ENCODE data around the gene TOB2.
"Not testable (repeated sequence)": the region's sequence is repeated elsewhere in the genome, so short reads cannot be mapped to it uniquely, and the experiment has no call there.

TOB2 gene

GRCh38 chr22:41411021-41411851 is 35.4 kb downstream of the TOB2 start:
- DNase-seq (ENCODE audit: insufficient read length) (no peak), FAIRE-seq (no peak)
- no peak for TF ChIP-seq POLR2A (IDR thresholded peaks at IDR 0.05; ENCODE audit: low read depth, low read length)
- TF ChIP-seq TAF1 (IDR thresholded peaks at IDR 0.05; ENCODE audit: borderline replicate concordance, low read depth, low read length): no peak
- no peak for TF ChIP-seq POLR2AphosphoS5 (IDR thresholded peaks at IDR 0.05; ENCODE audit: low read depth, low read length)

DNA sequence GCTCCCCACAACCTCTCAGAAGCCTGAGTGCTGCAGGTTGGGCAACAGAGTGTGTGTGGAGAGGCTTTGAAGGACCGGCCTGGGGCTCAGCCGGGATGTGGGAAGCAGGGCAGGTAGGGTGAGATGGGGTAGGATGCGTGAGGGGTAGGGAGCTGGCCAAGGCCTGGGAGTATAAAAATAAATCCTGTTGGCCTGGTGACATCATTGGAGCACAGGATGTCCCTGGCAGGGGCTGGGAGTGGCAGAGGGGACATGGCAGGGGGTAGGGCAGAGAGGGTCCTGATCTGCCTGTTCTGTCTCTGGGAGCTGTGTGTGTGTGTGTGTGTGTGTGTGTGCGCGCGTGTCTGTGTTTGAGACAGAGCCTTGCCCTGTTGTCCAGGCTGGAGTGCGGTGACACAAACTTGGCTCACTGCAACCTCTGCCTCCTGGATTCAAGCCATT is 36.3 kb downstream of the TOB2 start:
- FAIRE-seq (no peak), DNase-seq (ENCODE audit: insufficient read length) (no peak)
- TF ChIP-seq POLR2A (IDR thresholded peaks at IDR 0.05; ENCODE audit: low read depth, low read length): no peak
- TF ChIP-seq TAF1 (IDR thresholded peaks at IDR 0.05; ENCODE audit: borderline replicate concordance, low read depth, low read length): no peak
- no peak for TF ChIP-seq POLR2AphosphoS5 (IDR thresholded peaks at IDR 0.05; ENCODE audit: low read depth, low read length)

DNA sequence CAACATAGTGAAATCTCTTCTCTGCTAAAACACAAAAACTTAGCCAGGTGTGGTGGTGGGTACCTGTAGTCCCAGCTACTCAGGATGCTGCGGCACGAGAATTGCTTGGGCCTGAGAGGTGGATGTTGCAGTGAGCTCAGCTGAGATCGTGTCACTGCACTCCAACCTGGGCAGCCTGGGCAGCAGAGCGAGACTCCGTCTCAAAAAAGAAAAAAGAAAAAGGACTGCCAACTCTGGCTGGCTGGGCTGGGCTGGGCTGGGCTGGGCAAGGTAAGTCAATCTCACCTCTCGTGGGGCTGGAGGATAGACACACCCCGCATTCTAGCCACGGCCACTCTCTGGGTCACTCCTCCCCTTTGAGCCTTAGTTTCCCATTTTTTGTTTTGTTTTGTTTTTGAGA is 37.9 kb downstream of the TOB2 start:
- no peak for TF ChIP-seq TAF1 (IDR thresholded peaks at IDR 0.05; ENCODE audit: borderline replicate concordance, low read depth, low read length)
- TF ChIP-seq POLR2A (IDR thresholded peaks at IDR 0.05; ENCODE audit: low read depth, low read length): no peak
- DNase-seq (ENCODE audit: insufficient read length): no peak
- FAIRE-seq: no peak

- DNase-seq (ENCODE audit: insufficient read length) (no peak), FAIRE-seq (no peak)
- TF ChIP-seq TAF1 (IDR thresholded peaks at IDR 0.05; ENCODE audit: borderline replicate concordance, low read depth, low read length): no peak
- TF ChIP-seq POLR2AphosphoS5 (IDR thresholded peaks at IDR 0.05; ENCODE audit: low read depth, low read length): no peak
- no peak for TF ChIP-seq POLR2A (IDR thresholded peaks at IDR 0.05; ENCODE audit: low read depth, low read length)
These were observed 39.2 kb downstream of the TOB2 start for GRCh38 chr22:41407433-41407832.

- FAIRE-seq (peak; percentile 50), DNase-seq (ENCODE audit: insufficient read length) (no peak)
- TF ChIP-seq TAF1 (IDR thresholded peaks at IDR 0.05; ENCODE audit: borderline replicate concordance, low read depth, low read length) (no peak), POLR2AphosphoS5 (IDR thresholded peaks at IDR 0.05; ENCODE audit: low read depth, low read length) (no peak), POLR2A (IDR thresholded peaks at IDR 0.05; ENCODE audit: low read depth, low read length) (no peak)
These were observed 40.2 kb downstream of the TOB2 start for GRCh38 chr22:41406410-41406809.

DNA sequence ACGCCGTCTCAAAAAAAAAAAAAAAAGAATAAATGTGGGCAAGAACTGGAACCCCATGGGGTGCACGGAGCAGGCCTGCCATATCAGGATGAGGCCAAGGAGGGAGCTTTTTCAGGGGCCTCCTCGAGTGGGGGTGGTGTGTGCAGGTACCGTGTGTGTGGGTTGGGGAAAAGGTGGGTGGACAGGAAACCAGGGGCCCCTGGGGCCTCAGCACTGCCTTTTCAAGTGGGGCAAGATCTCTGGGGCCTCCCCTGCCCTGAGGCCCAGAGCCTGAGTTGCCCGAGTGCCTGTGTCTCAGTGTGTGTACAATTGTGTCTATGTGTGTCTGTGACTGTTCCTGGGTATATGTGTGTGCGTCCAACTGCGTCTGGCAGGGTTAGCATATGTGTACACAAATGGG is 41.0 kb downstream of the TOB2 start:
- peak; percentile 85 for FAIRE-seq

GRCh38 chr22:41403532-41404318 is 42.9 kb downstream of the TOB2 start:
- DNase-seq (ENCODE audit: insufficient read length) (peak; percentile 97), FAIRE-seq (peak; percentile 97)
- TF ChIP-seq TAF1 (IDR thresholded peaks at IDR 0.05; ENCODE audit: borderline replicate concordance, low read depth, low read length): no peak
- no peak for TF ChIP-seq POLR2A (IDR thresholded peaks at IDR 0.05; ENCODE audit: low read depth, low read length)
- no peak for TF ChIP-seq POLR2AphosphoS5 (IDR thresholded peaks at IDR 0.05; ENCODE audit: low read depth, low read length)

More for the DNA sequence above, 41.0 kb downstream of the TOB2 start:
- peak; percentile 63 for DNase-seq (ENCODE audit: insufficient read length)
- peak; percentile 37; the same call in 1 of the 2 replicates for TF ChIP-seq POLR2A (IDR thresholded peaks at IDR 0.05; ENCODE audit: low read depth, low read length)
- no peak for TF ChIP-seq TAF1 (IDR thresholded peaks at IDR 0.05; ENCODE audit: borderline replicate concordance, low read depth, low read length)

DNA sequence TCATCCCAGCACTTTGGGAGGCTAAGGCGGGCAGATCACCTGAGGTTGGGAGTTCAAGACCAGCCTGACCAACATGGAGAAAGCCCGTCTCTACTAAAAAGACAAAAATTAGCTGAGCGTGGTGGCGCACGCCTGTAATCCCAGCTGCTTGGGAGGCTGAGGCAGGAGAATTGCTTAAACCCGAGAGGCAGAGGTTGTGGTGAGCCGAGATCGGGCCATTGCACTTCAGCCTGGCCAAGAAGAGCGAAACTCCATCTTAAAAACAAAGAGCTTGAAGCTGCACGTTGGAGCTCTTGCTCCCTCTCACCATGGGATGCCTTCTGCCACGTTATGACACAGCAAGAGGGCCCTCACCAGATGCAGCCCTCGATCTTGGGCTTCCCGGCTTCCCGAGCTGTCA is 43.8 kb downstream of the TOB2 start:
- DNase-seq (ENCODE audit: insufficient read length); FAIRE-seq: not testable (repeated sequence)

GRCh38 chr22:41401781-41402648 is 44.6 kb downstream of the TOB2 start:
- DNase-seq (ENCODE audit: insufficient read length): no peak
- FAIRE-seq: no peak
- no peak for TF ChIP-seq POLR2A (IDR thresholded peaks at IDR 0.05; ENCODE audit: low read depth, low read length)

DNA sequence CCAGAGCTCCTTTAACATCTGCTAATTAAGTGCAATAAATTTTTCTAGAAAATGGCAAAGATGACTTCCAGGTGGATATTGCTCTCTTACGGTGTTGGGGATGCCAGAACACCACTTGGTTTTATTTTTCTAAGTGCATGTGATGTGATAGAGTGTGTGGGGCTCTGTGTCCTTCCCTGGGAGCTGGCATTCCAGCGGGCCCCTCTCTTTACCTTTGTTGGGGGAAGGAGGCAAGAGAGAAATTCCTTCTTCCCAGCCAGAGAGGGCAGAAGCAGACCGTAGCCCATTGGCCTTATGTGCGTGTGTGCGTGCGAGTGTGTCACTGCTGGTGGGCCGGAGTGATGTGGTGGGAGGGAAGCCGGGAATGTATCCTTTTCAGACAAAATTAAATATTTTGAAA is 47.7 kb downstream of the TOB2 start:
- TF ChIP-seq POLR2A (IDR thresholded peaks at IDR 0.05; ENCODE audit: low read depth, low read length): no peak
- no peak for TF ChIP-seq TAF1 (IDR thresholded peaks at IDR 0.05; ENCODE audit: borderline replicate concordance, low read depth, low read length)
- no peak for TF ChIP-seq POLR2AphosphoS5 (IDR thresholded peaks at IDR 0.05; ENCODE audit: low read depth, low read length)
- no peak for DNase-seq (ENCODE audit: insufficient read length)
- no peak for FAIRE-seq

DNA sequence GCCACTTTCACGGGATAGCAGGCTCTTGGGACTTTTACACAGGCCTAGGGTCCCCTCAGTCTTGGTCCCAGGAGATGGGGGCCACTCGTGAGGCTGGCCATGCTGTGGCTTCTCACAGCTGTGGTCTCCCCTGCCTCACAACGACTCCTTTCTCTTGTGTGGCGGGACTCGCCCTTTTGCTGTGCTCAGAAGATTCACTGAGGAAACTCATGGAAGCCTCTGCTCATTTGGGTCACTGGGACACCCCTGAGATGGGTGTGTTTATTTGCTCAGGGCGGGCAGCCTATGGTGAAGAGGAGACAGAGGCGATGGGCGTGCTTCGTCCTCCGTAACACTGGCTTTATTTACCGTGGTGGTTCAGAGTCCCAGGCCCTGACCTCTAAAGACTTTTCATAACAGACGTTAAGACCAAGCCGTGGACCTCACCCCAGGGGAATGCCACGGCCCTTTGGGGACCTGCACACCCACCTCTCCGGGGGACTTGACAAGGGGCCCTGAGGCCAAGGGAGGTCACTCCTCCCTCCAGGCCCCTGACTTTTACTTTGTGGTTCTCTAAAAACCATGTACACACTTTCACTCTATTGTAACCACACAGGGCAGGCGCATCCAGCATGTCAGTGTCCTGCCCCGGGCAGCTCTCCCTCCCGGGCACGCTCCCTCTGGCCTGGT is 49.3 kb downstream of the TOB2 start:
- FAIRE-seq: no peak
- TF ChIP-seq TAF1 (IDR thresholded peaks at IDR 0.05; ENCODE audit: borderline replicate concordance, low read depth, low read length) (no peak), POLR2A (IDR thresholded peaks at IDR 0.05; ENCODE audit: low read depth, low read length) (no peak), POLR2AphosphoS5 (IDR thresholded peaks at IDR 0.05; ENCODE audit: low read depth, low read length) (no peak)
- no peak for DNase-seq (ENCODE audit: insufficient read length)
